ENCODE data around the gene LGMN.

DNA sequence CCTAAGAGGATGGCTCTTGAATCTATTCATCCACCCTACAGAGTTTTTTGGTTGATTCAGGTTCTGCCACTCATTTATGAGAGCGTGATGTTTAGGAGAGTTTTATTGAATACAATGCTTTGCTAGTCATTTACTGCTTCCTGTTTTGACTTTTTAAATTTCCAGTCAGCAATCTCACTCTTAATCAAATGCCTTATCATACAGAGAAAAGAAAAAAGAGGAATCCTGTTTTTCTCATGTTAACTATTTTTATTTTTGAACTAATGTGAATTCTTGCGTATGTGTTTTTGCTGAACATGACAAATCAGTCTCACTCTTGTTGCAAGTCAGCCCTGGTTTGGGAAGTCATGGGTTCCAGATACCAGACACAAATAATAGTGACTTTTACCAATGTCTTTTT, 22.1 kb upstream of the LGMN start:
- no peak for TF ChIP-seq SIN3A (IDR thresholded peaks at IDR 0.05; ENCODE audit: borderline replicate concordance, insufficient read depth, low read length)
- no peak for TF ChIP-seq POLR2AphosphoS5 (IDR thresholded peaks at IDR 0.05; ENCODE audit: low read depth, low read length)
- TF ChIP-seq REST (IDR thresholded peaks at IDR 0.05; ENCODE audit: insufficient read depth in 1 of 2, low read depth in 2 of 2, low read length in 2 of 2): no peak

Data from PFSK-1 (cell line).